Hematopoietic multipotent progenitor cell treated with erythropoietin and hydrocortisone succinate and interleukin-3 and kit ligand, for 17 days (in vitro differentiated cells): ENCODE measurements around the gene TTR.

Source experiments
- DNase-seq: peaks from one replicate; pipeline ENCODE4 v3.0.0-alpha.2; 2015; ENCODE audit warnings: low spot score

TTR gene

DNA sequence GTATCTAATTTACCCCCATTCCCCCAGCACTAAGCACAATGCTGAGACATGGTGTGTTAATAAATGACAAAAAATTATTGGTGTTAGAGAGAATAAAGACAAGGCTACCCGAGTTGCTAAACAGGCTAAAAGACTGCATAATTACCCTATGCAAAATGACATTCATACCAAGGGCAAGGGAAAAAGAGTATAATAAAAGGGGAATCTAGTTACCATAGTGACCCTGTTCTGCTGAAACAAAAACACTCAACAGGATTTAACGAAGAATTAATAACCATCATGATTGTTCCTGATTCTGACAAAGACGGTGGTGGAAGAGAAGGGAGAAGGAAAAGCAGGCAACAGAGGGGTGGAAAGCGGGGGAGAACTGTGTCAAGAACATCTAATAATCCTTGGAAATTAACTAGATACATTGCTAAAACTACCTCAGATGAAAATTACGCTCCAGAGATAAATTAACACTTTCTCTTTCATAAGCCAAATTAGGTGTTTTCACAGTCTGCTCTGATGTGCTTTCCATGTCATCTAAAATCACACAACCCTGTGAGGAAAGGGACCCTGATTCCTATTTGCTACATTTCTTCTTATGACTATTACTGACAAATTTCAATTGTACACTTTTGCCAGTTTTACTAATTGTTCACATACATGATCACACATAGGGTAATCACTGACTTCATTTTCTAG is 25.5 kb downstream of the TTR start:
- DNase-seq: no peak

DNA sequence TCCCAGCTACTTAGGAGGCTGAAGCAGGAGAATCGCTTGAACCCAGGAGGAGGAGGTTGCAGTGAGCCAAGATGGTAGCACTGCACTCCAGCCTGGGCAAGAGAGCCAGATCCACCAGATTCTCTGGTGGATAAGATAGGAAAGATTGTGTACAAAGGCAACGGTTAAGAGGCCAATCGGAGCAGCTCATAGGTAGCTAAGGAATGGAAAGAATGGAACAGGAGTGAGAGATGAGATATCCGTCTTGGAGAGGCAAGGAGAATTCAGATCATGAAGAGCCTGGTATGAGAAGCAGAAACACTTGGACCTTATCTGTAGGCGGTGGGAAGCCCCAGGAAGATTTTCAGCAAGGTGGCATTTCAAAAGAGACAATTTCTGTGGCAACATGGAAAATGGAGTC is 27.1 kb downstream of the TTR start:
- no peak for DNase-seq

DNA sequence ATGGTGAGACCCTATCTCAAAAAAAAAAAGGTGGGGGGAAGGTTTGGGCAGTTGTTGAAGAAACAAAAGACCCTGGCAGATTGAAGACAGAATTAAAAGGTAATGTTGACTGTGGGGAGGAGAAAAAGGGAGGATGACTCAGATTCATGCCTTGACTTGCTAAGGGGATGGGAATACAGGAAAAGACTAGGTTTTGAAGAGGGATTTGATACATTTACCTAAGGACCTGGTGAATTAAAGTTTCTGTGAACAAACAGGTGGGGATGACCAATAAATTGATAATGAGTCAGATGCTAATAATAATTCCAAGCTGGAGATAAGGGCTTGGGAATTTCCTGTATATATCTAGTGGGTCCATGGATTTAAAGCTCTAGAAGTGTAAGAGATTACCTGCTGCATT is 27.6 kb downstream of the TTR start:
- no peak for DNase-seq

DNA sequence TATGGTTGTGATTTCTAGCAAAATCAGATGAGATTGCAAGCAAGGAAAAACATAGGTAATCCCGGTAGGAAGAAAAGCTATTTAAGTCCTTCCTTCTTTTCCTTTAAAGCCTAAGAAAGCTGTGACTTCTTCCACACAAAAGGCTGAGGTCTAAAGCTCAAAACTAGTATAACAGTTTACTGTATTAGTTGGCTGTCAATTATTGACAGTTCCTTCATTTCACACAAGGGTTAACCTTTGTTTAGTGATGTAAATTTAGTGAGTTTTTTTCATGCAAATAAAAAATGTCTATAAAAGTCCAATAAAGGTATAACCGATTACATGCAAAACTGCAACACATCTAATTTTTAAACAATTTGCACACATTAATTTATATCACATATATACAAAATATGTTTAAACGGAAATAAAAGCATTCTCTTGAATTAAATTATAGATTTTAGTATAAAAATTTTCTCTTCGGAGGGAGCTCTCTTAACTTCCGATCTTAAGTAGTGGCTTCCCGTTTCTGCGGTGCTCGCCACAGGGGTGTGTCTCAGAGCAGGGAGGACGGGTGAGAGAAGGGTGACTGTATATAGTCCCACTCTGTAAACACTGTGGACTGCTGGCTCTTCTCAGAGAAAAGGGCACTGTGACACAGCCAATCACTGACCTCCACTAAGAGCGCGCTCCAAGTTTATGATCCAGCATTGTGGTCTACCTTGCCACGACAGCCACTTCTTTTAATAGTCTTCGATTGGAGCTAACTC is 33.4 kb downstream of the TTR start:
- DNase-seq: no peak

DNA sequence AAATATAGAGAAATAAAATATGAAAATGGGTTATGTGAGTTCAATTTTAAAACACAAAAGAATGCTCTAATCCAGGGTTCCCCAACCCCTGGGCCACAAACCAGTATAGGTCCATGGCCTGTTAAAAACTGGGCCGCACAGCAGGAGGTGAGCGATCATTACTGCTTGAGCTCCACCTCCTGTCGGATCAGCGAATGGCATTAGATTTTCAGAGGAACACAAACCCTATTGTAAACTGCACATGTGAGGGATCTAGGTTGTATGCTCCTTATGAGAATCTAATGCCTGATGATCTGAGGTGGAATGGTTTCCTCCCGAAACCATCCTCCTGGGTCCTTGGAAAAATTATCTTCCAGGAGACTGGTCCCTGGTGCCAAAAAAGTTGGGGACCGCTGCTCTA is 34.7 kb downstream of the TTR start:
- no peak for DNase-seq

DNA sequence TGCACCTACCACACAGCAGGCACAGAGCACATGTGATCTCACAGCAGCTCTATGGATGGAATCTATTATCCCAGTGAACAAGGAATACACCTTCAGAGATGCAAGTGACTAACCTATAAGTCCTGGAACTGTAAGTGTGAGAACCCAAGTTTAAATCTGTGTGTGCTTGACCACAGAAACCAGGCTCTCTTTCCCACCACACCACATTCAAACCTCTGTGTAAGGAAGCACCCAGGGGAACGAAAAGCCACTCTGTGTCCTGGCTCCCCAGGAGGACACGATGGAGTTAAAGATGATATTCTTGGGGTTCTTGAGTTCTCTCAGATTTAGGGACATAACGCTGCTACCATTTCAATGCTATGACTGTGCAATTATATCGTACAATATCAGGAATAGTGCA is 38.9 kb downstream of the TTR start:
- DNase-seq: no peak

DNA sequence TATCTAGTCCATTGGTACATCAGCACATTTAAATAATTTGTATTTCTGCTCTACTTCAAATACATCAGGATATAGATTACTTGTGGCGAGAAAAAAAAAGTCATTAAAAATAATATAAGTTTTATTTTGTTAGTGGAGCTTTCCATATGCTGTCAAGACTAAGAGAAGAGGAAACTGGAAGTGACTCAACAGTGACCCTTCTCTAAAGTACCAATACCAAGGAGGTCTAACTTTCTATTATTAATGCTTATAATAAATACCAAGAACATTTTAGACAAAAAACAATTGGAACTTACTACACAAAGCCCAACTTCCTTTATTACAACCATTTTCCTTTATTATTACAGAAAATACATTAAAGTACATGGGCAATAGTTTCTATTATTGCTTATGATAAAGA is 39.8 kb downstream of the TTR start:
- DNase-seq: no peak

DNA sequence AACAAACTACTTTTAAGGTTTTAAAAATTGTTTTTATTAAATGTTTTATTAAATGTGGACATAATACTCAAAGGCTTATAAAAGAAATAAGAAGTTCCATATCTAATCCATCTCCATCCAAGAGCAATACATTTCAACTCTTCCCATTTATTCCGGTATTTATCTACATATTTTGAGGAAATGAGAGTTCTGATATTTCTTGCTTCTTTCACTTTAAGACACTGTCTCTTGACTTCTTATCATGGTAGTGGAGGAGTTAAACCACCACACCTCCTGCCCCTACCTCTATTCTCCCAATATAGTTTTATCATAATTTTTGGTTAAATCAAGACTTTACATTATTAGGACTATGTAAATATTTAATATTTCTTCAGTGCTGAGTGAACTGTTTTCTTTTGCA is 40.7 kb downstream of the TTR start:
- no peak for DNase-seq

DNA sequence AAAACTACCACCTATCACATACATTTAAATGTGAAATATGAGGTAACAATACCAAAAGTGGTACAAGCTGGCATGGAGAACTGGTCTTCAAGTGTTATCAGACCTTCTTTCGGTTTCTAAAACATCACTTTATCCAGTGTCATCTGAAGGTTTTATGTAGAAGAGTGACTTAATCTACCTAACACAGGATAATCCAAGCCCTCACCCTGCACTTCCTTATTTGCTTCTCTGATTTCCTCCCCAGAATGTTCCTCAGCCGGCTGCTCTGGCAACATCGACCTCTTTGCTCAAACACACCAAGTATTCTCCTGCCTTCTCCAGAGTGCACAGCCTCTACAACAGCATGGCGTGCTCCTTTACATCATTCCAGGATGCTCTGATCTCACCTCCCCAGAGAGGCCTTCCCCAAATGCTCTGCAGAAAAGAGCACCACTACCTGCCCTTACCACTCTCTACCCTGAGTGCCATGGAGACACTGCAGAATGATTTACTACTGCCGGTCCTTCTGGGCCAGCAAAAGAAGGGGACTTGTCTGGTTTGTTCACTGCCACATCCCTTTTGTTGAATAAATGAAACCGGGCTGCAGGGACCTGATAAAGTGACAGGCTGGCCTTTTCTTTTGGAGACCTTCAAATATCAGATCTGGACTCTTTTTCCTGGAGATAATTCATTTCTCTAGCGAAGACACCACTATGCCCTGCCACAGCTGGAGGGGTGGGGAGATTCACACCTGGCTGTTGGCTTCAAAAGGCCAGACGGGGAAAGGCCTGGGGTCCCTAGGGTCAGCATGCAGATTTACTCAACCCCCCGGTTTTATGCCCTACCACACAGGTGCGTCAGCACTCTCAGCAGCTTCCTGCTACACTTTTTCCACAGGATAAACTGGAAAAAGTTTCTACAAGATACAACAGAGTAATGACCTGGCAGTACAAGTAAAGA is 42.0 kb downstream of the TTR start:
- no peak for DNase-seq

DNA sequence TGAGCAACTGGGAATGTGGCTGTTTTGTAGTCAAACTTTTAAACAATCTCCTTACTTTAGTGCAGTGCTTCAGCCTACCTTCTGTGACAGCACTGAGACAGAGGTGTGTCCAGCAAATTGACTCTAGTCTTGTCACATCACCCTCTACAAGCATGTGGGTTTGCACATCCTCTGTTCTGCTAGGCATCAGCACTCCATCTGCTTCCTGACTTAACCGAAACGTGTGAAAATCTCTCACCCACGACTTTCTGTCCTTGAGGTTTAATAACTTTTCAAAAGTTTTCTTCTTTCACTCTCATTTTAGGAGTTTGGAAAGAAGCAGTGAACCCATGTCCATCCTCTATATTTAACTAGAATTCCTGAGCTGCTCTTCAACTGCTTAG is 42.6 kb downstream of the TTR start:
- no peak for DNase-seq

DNA sequence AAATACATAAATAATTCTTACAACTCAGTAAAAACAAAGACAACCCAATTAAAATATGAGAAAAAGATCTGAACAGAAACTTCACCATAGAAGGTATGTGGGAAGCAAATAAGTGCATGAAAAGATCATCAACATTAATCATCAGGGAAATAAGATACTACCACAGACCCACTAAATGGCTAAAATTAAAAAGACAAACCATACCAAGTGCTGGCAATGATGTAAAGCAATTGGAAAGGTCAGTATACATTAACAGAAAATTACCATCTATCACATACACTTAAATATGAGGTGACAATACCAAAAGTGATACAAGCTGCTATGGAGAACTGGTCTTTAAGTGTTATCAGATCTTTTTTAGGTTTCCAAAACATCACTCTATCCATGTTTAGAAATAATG is 44.7 kb downstream of the TTR start:
- no peak for DNase-seq

DNA sequence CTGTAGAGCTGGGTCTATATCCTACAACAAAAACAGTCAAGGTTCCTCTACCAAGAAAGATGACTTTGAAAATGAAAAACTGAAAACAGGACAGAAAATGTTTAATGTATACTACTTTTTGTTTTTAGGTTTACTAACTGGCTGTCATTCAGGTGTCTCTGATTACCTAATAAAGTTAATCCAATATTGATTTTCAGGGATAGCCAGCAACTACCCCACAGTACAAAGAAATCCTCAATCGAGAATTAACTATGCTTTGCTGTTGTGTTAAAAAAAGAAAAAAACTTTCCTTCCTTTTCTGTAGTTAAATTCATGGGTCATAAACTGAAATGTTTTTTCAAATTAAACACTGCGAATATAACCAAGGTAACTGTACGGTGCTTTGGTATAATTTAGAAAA is 45.8 kb downstream of the TTR start:
- no peak for DNase-seq

DNA sequence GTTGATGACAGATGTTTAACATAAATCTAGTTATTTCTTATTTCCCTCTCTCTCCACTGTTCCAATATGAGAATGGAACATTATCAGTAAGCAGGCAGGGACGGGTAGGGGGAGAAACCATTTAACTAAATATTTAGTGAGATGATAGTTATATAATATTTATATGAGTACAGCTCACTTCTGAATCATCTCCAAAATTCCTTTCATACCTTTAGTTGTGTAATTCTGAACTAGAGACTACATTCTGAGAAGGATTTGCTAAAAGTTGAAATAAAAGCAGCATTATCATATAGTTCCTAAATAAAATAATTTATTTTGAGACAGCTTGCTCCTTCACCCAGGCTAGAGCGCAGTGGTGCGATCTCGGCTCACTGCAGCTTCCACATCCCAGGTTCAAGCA is 51.3 kb downstream of the TTR start:
- DNase-seq: no peak

DNA sequence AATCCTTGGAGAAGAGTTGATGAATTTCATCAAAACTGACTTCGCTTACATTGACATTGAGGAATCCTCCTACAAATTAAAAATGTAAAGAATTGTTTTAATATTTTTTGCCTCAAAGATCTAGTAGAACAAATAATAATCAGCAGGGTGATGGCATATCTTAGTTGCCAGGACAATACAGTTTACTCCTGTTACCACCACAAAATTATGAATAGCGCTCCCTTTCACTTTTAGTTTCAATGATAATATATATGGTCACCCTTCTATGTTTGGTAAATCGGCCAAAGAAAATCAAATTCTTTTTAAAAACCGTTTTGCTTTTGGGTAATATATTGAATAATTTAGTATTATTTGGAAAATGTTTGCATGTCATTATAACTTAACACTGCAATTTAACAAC is 53.7 kb downstream of the TTR start:
- no peak for DNase-seq

DNA sequence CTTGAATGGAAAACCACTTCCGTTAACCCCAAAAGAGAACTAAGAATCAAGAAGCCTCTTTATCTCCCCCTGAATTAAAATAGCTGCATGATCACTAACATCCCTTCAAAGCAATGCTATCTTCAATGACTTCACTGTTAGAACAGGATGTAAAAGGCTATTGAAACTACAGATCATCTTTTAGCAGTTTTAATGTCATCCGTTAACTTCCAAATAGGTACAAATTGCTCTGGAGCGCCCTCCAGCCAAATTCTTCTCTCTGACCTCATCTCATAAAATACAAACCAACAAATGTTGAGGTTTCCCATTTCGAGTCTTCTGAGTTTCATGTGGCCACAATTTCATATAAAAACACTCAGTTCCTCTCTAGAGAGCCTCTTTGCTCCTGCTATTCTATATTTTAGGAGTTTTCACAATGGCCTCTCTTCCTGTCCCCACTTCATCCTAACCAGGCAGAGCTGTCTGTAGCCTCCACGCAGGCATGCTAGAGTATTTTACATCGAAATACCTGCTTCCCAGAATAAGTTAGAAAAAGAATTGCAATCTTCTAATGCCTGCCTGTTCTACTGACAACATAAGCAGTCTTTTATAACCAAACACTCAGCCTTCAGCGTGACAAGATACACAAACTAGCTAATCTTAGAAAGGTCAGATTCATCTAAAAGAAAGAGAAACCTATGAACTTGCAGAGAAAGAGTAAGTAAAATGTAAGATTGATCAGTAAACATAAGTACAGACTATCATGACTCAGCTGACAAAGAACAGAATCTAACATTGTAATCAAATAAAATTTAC is 54.9 kb downstream of the TTR start:
- no peak for DNase-seq

DNA sequence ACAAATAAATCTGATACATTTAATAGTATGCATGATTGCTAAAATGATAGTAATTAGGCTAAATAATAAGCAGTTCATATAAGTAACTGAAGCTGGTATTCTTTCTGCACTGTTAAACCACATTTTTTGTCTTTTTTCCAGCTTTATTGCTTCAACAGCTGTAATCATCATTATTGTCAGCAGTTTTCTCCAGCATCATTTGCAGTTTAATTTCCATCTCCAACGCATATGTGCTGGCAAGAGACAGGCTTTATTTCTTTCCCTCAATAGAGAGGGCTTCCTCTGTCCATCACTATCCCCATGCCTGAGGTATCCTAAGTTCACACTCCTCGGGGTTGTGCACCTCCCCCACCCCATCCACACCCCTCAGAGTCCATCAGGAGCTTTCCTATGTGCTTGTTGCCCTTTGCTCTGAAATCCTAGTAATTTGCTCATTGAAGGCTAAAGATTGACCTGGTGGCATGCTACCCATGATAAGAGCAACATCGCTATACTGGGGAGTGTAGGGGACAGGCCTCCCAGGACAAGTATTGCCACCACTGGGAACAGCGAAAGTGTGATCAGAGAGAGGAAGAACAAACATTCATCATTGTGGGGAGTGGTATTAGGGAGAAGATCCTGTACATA is 55.6 kb downstream of the TTR start:
- DNase-seq: no peak
